GM21825 (cell line): Measurements from ENCODE around the gene ILF3.

Experiments
- ATAC-seq: cut with Tn5 transposase; IDR thresholded peaks from one replicate; pipeline ENCODE4 v1.9.1; 2021; ENCODE audit warnings: mild to moderate bottlenecking, moderate library complexity; ENCODE audit not compliant: unreplicated experiment

ILF3 gene

DNA sequence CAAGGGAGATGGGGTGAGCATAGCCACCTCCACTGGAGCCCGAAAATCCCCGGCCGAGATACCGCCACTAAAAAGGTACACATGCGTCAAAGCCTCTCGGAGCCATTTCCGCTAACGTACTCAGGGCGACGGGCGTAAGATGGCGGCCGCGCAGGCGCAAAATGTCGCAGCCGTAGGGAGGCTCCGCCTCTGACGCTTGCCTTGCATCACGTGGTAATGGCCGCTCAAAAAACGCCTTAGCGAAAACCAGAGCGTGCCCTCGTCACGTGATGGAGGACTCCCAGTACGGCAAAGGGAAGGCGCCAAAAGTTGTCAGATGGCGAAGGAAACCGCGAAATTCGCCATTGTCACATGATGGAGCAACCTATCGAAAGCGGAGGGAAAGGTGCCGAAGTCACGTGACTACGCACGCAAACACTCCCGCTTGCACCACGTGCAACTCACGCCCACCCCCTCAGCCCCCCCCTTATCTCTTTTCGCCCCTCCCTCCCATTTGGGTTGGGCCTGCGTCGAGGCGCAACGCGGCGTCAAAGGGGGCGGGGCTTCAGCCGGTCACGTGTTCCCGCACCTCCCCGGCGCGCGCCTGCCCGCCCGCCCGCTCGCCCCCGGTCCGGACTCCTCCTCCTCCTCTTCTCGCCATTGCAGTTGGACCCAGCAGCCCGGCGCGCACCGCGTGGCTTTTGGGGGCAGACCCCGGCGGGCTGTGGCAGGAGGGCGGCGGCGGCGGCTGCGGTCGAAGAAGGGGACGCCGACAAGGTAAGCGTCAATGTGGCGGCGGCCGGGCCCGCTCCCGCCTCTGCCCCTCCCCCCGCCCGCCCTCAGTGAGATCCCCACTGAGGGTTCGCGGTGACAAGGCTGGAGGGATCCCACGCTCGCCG lies at the start of gene ILF3:
ILF3 (plus strand) TSS at position 615 of the 878 bp plus-strand sequence. CDS start 16,260 bp downstream, outside the sequence.
- peak; percentile 63 for ATAC-seq

DNA sequence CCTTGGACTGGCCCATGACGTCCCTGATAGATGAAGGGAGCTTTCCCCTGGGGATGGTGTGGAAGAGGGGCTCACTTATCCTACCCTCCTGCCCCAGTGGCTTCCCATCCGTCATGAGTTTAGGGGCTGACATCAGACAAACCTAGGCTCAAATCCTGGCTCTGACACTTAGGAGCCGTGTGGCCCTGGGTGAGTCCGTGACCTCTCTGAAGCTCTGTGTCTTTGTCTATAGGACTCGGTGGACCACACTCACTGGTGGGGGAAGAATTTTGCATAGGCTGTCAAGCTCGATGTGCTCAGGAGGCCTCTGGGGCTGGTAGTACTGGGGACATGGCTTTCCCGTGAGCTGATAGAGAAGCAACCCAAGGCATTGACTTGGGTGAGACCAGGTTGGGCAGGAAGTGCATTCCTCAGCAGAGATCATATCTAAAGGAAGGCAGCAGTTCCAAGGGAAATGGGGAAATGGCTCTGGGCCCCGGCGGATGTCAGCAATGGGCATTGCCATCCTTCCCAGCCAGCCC lies 49.6 kb upstream of the ILF3 start:
- ATAC-seq = peak; percentile 14

DNA sequence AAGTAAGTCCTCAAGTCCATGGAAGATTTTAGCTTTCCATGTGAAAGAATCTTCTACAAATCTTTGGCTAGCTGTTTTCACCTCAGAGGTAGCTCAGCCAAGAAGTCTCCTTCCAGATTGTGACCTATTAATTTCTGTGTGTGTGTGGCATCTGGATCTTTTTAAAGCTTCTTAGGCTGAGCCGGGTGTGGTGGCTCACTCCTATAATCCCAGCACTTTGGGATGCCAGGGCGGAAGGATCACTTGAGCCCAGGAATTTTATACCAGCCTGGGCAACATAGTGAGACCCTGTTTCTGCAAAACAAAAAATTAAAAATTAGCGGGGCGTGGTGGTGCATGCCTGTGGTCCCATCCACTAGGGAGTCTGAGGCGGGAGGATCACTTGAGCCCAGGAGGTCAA lies 42.2 kb upstream of the ILF3 start:
- no peak for ATAC-seq

DNA sequence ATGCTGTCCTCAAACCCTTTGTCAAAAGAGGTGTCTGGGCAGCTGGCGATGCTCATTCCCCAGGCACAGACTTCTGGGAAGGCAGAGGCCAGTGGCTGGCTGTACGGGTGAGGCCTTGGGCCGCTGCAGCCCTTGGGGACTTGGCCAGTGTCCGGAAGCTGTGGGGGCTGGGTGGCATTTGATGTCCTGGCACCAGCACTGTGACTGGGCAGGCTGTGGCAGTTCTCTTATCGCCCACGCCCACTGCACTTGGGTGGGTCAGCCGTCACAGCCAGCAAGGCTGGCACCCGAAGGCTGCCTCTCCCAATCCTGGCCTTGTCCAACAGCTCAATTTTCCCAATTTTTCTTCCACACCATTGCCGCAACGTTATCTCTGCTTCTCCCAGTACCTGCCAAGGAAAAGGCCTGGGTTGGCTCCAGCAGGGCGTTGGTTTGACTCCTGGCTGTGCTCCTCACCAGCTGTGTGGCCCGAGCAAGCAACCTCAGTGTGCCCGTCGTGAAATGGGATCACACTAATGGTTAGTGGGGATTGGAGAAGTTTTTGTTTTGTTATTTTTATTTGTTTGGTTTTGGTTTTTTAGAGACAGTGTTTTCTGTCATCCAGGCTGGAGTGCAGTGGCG lies 41.5 kb upstream of the ILF3 start:
- no peak for ATAC-seq

DNA sequence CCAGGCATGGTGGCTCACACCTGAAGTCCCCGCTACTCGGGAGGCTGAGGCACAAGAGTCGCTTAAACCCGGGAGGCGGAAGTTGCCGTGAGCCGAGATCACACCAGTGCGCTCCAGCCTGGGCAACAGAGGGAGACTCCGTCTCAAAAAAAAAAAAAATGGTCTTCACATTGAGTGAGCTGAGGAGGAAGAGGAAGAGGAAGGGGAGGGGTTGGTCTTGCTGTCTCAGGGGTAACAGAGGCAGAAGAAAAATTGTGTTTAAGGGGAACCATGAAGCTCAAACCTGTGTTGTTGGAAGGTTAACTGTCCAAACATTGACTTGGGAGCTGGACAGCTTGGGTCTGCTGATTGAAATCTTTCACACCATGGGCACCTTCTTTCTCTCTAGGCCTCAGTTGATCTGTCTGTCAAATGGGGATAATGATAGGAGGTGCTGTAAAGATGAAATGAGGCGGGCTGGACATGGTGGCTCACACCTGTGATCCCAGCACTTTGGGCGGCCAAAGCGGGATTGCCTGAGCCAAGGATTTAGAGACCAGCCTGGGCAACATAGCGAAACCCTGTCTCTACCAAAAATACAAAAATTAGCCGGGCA lies 38.6 kb upstream of the ILF3 start:
- ATAC-seq = no peak

DNA sequence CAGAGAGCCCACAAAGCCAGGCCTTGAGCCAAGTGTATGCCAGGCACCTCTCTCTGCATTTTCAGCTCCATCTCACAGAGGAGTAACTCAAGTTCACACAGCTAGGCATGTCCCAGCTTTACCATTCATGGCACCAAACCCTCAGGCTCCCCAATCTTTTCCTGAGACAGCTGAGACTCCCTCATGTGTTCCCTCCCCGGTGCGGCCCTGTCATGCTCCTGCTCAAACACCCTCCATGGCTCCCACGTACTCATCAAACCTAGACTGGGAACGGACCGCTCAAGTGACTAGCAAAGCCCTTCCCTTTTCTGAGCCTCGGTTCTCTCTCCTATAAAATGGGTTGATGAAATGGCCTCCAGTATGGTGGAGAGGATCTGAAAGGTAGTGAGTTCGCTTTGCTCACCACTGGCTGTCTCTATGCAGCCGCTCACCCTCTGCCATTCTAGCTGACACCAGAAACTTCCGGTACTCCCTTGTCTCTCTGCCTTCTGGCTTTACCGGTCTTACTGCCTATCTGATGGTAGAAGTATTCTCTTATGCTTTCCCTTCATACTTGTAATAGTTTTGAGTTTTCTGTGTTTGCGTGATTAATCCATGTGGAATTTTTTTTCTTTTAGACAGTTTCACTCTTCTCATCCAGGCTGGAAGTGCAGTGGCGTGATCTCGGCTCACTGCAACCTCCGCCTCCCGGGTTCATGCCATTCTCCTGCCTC lies 36.6 kb upstream of the ILF3 start:
- ATAC-seq = no peak

DNA sequence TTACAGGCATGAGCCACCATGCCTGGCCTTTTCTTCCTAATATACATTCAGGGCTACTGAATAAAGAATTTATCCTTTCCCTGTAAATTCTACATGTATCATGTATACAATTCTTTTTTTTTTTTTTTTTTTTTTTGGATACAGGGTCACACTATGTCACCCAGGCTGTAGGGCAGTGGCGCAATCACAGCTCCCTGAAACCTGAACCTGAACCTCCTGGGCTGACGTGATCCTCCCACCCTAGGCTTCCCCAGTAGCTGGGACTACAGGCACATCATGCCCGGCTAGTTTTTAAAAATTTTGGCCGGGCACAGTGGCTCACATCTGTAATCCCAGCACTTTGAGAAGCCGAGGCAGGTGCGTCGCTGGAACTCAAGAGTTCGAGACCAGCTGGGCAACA lies 35.3 kb upstream of the ILF3 start:
- no peak for ATAC-seq

DNA sequence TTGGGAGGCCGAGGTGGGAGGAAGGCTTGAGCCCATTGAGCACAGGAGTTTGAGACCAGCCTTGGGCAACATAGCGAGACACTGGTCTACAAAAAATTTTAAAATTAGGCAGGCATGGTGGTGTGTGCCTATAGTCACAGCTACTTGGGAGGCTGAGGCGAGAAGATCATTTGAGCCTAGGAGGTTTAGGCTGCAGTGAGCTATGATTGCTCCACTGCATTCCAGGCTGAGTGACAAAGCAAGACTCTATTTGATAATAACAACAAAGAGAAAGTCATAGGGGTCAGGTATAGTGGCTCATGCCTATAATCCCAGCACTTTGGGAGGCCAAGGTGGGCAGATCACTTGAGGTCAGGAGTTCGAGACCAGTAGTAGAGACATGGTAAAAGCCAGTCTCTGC lies 33.4 kb upstream of the ILF3 start:
- ATAC-seq = no peak

DNA sequence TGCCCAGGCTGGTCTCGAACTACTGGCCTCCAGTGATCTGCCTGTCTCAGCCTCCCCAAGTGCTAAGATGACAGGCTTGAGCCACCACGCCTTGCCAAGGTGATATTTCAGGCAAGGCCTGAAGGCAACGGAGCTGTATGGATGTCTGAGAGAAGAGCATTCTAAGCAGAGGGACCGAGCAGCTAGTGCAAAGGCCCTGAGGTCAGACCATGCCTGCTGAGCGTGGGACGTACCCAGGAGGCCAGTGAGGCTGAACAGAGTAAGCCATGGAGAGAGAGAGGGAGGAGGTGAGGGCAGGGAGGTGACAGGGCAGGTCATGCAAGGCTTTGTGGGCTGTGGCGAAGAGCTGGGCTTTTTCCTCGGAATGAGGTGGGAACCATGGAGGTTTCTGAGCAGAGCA lies 32.2 kb upstream of the ILF3 start:
- no peak for ATAC-seq

DNA sequence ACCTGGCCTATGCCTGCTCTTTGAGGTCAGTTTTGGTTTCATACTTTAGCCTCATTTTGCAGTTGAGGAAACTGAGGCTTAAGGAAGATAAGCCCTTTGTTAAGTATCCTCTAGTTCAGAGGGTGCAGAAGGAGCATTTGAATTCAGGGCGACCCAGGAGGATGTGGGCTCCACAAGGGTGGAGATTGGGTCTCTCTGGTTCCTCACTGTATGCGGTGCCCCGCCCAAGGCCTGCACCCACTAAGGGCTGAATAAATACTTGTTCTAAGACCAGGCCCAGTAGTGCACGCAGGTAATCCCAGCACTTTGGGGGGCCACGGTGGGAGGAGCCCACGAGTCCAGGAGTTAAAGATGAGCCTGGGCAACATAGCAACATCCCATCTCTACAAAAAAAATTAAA lies 29.6 kb upstream of the ILF3 start:
- ATAC-seq = no peak

DNA sequence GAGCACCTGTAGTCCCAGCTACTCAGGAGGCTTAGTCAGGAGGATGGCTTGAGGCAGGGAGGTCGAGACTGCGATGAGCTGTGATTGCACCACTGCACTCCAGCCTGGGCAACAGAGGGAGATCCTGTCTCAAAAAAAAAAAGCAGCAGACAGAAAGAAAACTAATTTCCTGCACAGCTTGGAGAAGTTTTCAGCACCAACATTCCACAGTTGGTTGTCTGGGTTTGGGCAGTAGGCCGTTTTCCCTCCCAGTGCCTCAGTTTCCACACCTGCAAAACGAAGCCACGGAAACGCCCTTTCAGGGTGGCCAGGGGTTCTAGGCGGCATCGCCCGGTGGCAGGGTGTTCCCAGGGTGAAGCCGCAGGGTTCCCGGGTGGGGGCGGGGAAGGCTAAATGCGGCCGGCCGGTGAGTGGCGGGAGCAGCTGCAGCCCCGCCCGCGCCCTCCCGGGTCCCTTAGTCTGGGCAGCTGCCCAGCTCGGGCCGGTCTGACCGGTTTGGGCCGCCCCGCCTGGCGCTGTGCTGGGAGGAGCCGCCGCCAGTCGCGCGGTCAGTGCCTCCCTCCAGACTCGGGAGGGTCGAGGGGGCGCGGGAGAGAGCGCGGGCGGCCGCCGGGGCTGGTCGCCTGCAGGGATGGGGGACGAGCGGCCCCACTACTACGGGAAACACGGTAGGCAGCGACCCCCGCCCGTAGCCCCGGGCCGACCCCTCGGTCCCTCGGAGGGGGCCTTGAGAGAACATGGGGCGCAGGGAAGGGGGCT lies 29.0 kb upstream of the ILF3 start, which contains the start of gene SLC44A2:
SLC44A2 (plus strand) TSS at position 551 of the 759 bp plus-strand sequence; CDS start at position 632, 81 bp downstream.
- no peak for ATAC-seq

DNA sequence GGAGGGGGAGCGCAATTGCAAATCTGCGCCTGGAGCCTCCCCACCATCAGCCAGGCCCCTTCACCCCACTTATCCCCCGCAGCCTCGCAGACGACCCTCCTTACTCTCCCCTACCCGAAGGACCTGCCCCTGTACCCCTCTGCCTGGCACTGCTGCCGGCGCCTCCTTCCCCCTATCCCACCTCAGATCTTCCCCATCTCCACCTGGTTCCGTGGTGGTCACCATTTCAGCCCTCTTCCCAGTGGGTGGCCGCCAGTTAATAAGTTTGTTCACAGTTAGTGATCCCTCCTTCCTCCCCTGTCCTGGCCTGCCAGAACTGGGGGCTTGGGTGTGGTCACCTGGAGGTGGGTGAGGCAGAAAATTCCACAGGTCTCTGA lies 28.4 kb upstream of the ILF3 start:
- ATAC-seq = no peak

DNA sequence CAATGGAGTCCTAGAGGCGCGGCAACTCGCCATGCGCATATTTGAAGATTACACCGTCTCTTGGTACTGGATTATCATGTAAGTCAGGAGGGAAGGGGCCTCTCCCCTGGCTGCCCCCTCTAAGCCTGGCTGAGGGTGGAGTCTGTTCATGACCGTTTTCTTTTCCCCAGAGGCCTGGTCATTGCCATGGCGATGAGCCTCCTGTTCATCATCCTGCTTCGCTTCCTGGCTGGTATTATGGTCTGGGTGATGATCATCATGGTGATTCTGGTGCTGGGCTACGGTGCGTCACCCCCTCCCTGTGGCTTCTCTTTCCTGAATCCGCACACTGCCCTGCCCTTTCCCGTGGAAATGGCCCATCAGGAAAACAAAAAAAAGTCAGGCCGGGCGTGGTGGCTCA lies 22.3 kb upstream of the ILF3 start:
- no peak for ATAC-seq

DNA sequence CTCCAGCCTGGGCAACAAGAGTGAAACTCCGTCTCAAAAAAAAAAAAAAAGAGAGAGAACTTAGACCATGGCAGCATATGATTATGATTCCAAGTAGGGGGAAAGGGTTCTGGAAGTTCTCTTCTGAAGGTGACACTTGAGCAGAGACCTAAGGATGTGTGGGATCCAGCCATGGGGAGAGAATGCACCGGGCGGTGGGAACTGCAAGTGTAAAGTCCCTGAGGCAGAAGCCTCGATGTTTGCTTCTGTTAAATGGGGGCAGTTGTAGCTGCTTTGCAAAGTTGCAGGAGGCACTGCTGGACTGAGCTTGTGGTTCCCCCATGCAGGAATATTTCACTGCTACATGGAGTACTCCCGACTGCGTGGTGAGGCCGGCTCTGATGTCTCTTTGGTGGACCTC lies 19.7 kb upstream of the ILF3 start:
- no peak for ATAC-seq

DNA sequence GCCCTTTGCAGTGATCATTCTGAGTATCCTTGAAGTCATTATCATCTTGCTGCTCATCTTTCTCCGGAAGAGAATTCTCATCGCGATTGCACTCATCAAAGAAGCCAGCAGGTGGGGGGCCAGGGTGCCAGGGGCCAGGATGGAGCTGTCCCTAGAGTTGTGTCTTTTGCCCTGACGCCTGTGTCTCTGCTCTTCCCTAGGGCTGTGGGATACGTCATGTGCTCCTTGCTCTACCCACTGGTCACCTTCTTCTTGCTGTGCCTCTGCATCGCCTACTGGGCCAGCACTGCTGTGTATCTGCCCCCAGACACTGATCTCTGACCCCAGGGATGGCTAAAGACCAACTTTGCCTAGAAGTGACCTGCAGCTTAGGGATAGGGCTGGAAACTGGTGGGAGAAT lies 19.2 kb upstream of the ILF3 start:
- no peak for ATAC-seq

DNA sequence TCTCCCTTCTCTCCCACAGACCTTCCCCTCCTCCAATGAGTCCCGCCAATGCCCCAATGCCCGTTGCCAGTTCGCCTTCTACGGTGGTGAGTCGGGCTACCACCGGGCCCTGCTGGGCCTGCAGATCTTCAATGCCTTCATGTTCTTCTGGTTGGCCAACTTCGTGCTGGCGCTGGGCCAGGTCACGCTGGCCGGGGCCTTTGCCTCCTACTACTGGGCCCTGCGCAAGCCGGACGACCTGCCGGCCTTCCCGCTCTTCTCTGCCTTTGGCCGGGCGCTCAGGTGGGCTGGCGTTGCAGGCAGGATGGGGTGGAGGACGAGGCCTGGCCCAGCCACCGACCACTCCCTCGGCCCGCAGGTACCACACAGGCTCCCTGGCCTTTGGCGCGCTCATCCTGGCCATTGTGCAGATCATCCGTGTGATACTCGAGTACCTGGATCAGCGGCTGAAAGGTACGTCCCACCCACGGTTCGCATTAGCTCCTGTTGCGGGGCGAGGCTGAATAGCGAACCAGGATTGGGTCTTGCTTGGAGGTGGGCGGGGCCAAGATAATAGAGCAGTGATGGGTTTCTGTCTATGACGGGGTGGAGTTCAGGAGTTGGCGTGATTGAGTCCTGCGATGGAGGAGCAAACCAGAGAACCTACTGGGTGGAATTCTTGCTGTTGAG lies 17.7 kb upstream of the ILF3 start:
- no peak for ATAC-seq

DNA sequence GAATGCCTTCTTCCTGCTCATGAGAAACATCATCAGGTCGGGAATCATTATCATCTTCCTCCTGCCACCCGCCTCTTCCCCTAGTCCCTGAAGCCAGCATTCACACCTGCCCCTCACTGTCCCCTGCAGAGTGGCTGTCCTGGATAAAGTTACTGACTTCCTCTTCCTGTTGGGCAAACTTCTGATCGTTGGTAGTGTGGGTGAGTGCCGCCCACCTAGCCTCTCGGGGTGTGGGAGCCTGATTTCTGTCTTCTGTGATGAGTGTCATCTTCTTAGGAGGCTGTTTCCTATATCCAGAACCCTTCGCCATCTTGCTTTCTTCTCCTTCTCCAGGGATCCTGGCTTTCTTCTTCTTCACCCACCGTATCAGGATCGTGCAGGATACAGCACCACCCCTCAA lies 16.3 kb upstream of the ILF3 start:
- ATAC-seq = no peak

DNA sequence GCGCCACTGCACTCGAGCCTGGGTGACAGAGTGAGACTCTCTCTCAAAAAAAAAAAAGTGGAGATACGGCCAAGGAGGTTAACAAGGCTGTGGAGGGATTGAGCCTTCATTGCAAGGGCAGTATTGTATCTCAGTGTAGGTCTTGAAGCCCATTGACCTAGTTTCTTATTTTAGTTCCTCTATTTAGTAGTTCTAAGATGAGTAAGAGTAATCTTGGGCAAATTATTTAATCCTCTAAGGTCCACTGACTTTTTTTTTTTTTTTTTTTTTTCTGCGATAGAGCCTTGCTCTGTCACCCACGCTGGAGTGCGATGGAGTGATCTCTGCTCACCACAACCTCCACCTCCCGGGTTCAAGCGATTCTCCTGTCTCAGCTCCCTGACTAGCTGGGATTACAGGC lies 14.3 kb upstream of the ILF3 start:
- no peak for ATAC-seq

DNA sequence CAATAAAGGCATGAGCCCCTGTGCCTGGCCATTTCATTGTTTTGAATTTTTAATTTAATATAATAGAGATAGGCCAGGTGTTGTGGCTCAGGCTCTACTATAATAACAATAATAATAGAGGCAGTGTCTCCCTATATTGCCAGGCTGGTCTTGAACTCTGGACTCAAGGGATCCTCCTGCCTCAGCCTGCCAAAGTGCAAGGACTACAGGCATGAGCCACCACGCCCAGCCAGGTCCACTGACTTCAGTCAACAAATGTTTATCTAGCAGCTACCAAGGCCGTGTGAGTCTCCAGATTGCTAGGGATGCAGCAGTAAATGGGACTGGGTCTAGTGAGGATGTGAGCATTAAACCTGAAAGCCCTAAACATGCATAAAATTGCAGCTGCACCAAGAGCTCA lies 13.8 kb upstream of the ILF3 start:
- ATAC-seq = no peak

DNA sequence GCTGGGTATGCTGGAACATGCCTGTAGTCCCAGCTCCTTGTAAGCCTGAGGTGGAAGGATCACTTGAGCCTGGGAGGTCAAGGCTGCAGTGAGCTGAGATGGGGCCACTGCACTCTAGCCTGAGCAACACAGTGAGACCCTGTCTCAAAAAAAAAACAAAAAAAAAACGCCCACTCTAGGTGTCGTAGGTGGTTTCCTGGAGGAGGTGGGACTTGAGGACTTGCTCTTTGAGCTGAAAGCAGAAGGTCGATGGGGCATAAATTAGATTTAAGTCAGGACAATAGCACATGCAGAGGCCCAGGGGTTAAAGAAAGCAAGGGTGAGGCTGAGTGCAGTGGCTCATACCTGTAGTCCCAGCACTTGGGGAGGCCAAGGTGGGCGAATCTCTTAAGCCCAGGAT lies 12.9 kb upstream of the ILF3 start:
- no peak for ATAC-seq
